Stimulated activated naive B cell treated with anti-CD40 and anti-IgM and Interleukin-4, amounts not matched to agents 10 μg/mL and 1 μg/mL and 100 μg/mL, for 72 hours (primary cell): ENCODE data around the gene CTAGE9.
A peak's percentile ranks its signal among the peaks of the same experiment; 100 is the strongest.
"Not testable (repeated sequence)": the region's sequence is repeated elsewhere in the genome, so short reads cannot be mapped to it uniquely, and the experiment has no call there.

Experiments
- ATAC-seq, 2 donors: fragments of 150-1000 bp; cut with Tn5 transposase; replicated peaks; 2 replicates each; pipeline ENCODE4 v1.10.0; 2021; ENCODE audit warnings: moderate library complexity in 1 of 2
- DNase-seq: peaks from one replicate; pipeline ENCODE4 v3.0.0; 2021
- H3K27ac Mint-ChIP-seq: one replicate; pipeline ENCODE4 v1.8.0; 2022; ENCODE audit warnings: mild to moderate bottlenecking, mixed read lengths
- H3K27me3 Mint-ChIP-seq, 2 donors: one replicate each; pipeline ENCODE4 v1.8.0; 2022; ENCODE audit warnings: mixed read lengths in 2 of 2
- H3K36me3 Mint-ChIP-seq, 2 donors: one replicate each; pipeline ENCODE4 v1.8.0; 2022; ENCODE audit warnings: mixed read lengths in 2 of 2, mild to moderate bottlenecking in 1 of 2
- H3K4me1 Mint-ChIP-seq, 2 donors: one replicate each; pipeline ENCODE4 v1.8.0; 2022; ENCODE audit warnings: mixed read lengths in 2 of 2, mild to moderate bottlenecking in 1 of 2
- H3K4me3 Mint-ChIP-seq, 2 donors: one replicate each; pipeline ENCODE4 v1.8.0; 2022; ENCODE audit warnings: mild to moderate bottlenecking in 2 of 2, mixed read lengths in 2 of 2, moderate library complexity in 1 of 2
- H3K9me3 Mint-ChIP-seq, 2 donors: one replicate each; pipeline ENCODE4 v1.8.0; 2022; ENCODE audit warnings: mixed read lengths in 2 of 2, mild to moderate bottlenecking in 1 of 2

Gene CTAGE9, protein sequence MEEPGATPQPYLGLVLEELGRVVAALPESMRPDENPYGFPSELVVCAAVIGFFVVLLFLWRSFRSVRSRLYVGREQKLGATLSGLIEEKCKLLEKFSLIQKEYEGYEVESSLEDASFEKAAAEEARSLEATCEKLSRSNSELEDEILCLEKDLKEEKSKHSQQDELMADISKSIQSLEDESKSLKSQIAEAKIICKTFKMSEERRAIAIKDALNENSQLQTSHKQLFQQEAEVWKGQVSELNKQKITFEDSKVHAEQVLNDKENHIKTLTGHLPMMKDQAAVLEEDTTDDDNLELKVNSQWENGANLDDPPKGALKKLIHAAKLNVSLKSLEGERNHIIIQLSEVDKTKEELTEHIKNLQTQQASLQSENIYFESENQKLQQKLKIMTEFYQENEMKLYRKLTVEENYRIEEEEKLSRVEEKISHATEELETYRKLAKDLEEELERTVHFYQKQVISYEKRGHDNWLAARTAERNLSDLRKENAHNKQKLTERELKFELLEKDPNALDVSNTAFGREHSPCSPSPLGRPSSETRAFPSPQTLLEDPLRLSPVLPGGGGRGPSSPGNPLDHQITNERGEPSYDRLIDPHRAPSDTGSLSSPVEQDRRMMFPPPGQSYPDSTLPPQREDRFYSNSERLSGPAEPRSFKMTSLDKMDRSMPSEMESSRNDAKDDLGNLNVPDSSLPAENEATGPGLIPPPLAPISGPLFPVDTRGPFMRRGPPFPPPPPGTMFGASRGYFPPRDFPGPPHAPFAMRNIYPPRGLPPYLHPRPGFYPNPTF

DNA sequence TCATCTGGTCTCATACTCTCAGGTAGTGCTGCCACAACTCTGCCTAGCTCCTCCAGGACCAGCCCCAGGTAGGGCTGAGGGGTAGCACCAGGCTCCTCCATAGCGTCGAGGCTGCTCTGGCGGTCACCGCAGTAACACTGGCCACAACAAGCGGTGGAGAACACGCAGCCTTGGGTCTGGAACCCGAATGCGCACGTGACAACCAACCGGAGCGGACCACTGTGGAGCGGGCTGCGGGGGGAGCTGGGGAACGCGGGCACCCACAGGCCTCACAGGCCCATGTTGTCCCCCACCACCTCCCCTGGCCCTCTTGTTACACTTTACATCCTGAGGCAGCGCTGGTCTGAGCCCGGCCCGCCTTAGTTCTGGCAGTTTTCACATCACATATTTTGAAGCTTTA, at the start of gene CTAGE9:
Gene CTAGE9 (minus strand): TSS at position 101 of the 400 bp plus-strand sequence. CDS start 0 bp downstream, at position 101.
- H3K27ac Mint-ChIP-seq, H3K36me3 Mint-ChIP-seq, H3K4me3 Mint-ChIP-seq, H3K27me3 Mint-ChIP-seq, H3K4me1 Mint-ChIP-seq, DNase-seq, ATAC-seq, H3K9me3 Mint-ChIP-seq: not testable (repeated sequence)

DNA sequence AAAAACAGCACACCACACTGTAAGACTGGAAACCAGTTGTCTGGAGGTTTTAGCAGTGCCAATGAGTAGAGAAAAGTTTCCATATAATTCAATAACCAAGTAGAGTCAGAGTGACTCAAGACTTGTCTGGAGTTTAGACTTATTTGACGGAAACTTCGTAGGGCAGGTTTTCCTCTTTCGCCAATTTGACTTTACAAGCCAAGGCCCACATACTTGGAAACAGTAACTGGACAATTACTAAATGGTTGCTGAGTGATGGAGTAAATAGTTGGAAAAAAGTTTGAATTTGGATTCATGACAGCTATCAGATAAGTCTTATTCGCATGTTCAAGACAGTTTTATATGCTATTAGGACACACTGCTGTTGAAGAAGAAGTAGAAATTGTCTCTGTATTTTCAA, 48.1 kb upstream of the CTAGE9 start:
- Mint-ChIP-seq H3K27ac (no peak overlapping the region), H3K36me3 (no peaks in the 10 kb centered on the region), H3K27me3 (peaks cover 22 to 42% of the 10 kb centered on the region in 2 donors), H3K4me1 (peaks cover 5 to 13% of the 10 kb centered on the region in 2 donors), H3K4me3 (no peak overlapping the region), H3K9me3 (no peaks in the 10 kb centered on the region)
- DNase-seq = no peak
- no peak for ATAC-seq

DNA sequence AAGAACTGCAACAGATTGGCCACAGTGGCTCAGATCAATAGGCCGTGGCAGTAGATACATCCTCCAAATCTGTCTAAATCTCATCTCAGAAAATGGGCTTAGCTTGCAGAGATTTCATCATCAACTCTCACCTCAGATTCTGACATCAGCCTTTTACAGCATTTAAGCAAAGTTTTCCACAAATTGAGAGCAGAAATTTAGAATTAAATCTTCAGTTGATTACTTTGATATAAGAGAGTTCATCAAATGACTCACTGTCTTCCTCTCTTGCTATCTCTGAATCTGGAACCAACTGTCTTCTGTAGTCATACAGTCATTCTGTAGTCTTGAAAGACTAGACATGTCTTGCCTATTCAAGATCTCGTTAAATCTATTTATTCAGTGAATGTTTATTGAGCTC, 45.2 kb upstream of the CTAGE9 start:
- Mint-ChIP-seq H3K4me3 (no peak overlapping the region), H3K27ac (no peak overlapping the region), H3K9me3 (peaks cover 0 to 2% of the 10 kb centered on the region in 2 donors), H3K27me3 (peaks cover 26 to 33% of the 10 kb centered on the region in 2 donors), H3K4me1 (peaks cover 3 to 13% of the 10 kb centered on the region in 2 donors), H3K36me3 (no peaks in the 10 kb centered on the region)
- DNase-seq (no peak), ATAC-seq (no peak)

GRCh38 chr6:131755597-131755996, 44.8 kb upstream of the CTAGE9 start:
- Mint-ChIP-seq H3K27me3 (peaks cover 26 to 33% of the 10 kb centered on the region in 2 donors), H3K9me3 (peaks cover 0 to 2% of the 10 kb centered on the region in 2 donors), H3K4me3 (no peak overlapping the region), H3K36me3 (no peaks in the 10 kb centered on the region), H3K4me1 (peaks cover 3 to 13% of the 10 kb centered on the region in 2 donors), H3K27ac (no peak overlapping the region)
- DNase-seq = no peak
- ATAC-seq = no peak

- H3K27me3 Mint-ChIP-seq = peaks cover 24 to 33% of the 10 kb centered on the region in 2 donors
- H3K4me1 Mint-ChIP-seq = peaks cover 3 to 13% of the 10 kb centered on the region in 2 donors
- ATAC-seq = no peak
- DNase-seq = no peak
- peaks cover 0 to 2% of the 10 kb centered on the region in 2 donors for H3K9me3 Mint-ChIP-seq
- H3K4me3 Mint-ChIP-seq = no peak overlapping the region
- H3K27ac Mint-ChIP-seq = no peak overlapping the region
- no peaks in the 10 kb centered on the region for H3K36me3 Mint-ChIP-seq
Observed at GRCh38 chr6:131754715-131755567, 44.1 kb upstream of the CTAGE9 start.

GRCh38 chr6:131754088-131754487, 43.3 kb upstream of the CTAGE9 start:
- Mint-ChIP-seq H3K4me1 (peaks cover 3 to 13% of the 10 kb centered on the region in 2 donors), H3K36me3 (no peaks in the 10 kb centered on the region), H3K27ac (no peak overlapping the region), H3K27me3 (peaks cover 21 to 33% of the 10 kb centered on the region in 2 donors), H3K4me3 (no peak overlapping the region), H3K9me3 (peaks cover 0 to 2% of the 10 kb centered on the region in 2 donors)
- DNase-seq (no peak), ATAC-seq (no peak)

GRCh38 chr6:131751012-131751715, 40.3 kb upstream of the CTAGE9 start:
- H3K36me3 Mint-ChIP-seq, H3K4me3 Mint-ChIP-seq, H3K27ac Mint-ChIP-seq: not testable (repeated sequence)

GRCh38 chr6:131749023-131749422, 38.2 kb upstream of the CTAGE9 start:
- peaks cover 4 to 5% of the 10 kb centered on the region in 2 donors for H3K27me3 Mint-ChIP-seq
- no peak overlapping the region for H3K27ac Mint-ChIP-seq
- H3K9me3 Mint-ChIP-seq = peaks cover 0 to 2% of the 10 kb centered on the region in 2 donors
- H3K4me3 Mint-ChIP-seq = no peak overlapping the region
- no peaks in the 10 kb centered on the region for H3K4me1 Mint-ChIP-seq
- H3K36me3 Mint-ChIP-seq = no peaks in the 10 kb centered on the region
- DNase-seq (no peak), ATAC-seq (no peak)

More at GRCh38 chr6:131751012-131751715, 40.3 kb upstream of the CTAGE9 start:
- not testable (repeated sequence) for DNase-seq, ATAC-seq, H3K9me3 Mint-ChIP-seq
- peaks cover 3 to 13% of the 10 kb centered on the region in 2 donors for H3K4me1 Mint-ChIP-seq
- H3K27me3 Mint-ChIP-seq = peaks cover 12 to 24% of the 10 kb centered on the region in 2 donors

DNA sequence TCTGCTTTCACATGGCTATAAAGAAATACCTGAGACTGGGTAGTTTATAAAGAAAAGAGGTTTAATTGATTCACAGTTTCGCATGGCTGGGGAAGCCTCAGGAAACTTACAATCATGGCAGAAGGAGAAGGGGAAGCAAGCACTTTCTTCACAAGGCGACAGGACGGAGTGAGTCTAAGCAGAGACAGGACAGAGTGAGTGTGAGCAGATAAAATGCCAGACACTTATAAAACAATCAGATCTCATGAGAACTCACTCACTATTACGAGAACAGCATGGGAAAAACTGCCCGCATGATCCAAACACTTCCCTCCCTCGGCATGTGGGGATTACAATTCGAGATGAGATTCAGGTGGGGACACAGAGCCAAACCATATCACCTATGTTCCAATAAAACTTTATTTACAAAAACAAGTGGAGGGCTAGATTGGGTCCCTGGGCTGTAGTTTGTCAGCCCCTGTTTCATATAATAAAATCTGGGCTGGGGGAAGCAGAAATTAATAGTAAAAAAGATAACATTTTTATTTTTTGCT, 37.1 kb upstream of the CTAGE9 start:
- no peaks in the 10 kb centered on the region for H3K4me1 Mint-ChIP-seq
- DNase-seq (no peak), ATAC-seq (no peak)
- H3K9me3 Mint-ChIP-seq = no peaks in the 10 kb centered on the region
- H3K36me3 Mint-ChIP-seq = peaks cover 0 to 1% of the 10 kb centered on the region in 2 donors
- H3K4me3 Mint-ChIP-seq = no peak overlapping the region
- peaks cover under 1 to 3% of the 10 kb centered on the region in 2 donors for H3K27me3 Mint-ChIP-seq
- H3K27ac Mint-ChIP-seq = no peak overlapping the region

DNA sequence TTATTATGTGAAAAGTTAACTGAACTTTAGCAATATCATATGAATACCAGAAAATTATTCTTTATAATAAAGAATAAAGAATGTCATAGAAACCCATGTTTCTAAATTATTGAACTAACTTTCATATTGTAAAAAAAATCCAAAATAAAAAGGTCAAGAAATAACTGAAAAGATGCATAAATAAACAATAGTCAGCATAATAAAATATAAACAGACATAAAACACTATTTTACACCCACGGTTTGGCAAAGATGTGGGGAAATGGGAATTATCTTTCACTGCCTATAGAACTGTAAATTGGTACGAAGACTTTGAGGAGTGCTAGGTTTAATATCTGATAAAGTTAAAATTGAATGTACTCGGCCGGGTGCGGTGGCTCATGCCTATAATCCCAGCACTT, 34.7 kb upstream of the CTAGE9 start:
- no peak overlapping the region for H3K4me3 Mint-ChIP-seq
- peaks cover 0 to 2% of the 10 kb centered on the region in 2 donors for H3K9me3 Mint-ChIP-seq
- DNase-seq = no peak
- ATAC-seq = no peak
- peaks cover 7 to 16% of the 10 kb centered on the region in 2 donors for H3K4me1 Mint-ChIP-seq
- no peak overlapping the region for H3K27ac Mint-ChIP-seq
- H3K36me3 Mint-ChIP-seq = peaks cover 0 to 4% of the 10 kb centered on the region in 2 donors
- peaks cover 0 to 6% of the 10 kb centered on the region in 2 donors for H3K27me3 Mint-ChIP-seq

GRCh38 chr6:131744432-131745287, 33.8 kb upstream of the CTAGE9 start:
- ATAC-seq = no peak
- DNase-seq = no peak
- Mint-ChIP-seq H3K4me3 (no peak overlapping the region), H3K4me1 (peaks cover 7 to 16% of the 10 kb centered on the region in 2 donors), H3K36me3 (peaks cover 0 to 4% of the 10 kb centered on the region in 2 donors), H3K27ac (no peak overlapping the region), H3K9me3 (peaks cover 0 to 2% of the 10 kb centered on the region in 2 donors), H3K27me3 (peaks cover 0 to 6% of the 10 kb centered on the region in 2 donors)

DNA sequence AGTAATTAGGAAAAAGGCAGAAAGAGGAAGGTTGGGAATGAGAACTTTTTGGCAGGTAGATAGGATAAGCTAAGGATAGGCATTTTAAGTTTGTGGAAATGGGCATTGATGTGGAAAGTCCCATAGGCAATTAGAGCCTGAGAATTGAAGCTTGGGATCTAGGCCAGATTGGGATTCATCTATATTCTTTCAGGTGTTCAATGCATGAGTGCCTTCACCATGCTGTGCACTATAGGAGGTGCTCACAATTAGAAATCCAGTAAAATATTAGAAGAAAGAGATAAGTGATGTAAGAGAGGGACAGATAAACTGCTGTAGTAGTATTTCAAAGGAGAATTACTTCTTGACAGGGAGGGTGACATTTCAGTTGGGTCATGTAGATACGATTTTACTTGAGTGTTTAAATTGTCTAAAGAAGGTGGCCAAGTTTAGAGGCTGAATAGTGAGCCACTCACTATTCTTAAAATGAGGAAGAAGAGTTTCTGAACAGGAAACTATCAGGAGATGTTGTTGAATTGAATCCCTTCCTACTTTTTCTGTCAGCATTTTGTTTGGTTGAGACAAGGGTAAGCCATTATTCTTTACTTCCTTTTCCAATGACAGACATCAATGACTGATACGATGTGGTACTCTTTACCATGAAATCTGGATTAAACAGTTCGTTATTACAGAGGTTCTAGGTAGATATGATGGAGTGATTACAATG, 31.0 kb upstream of the CTAGE9 start:
- Mint-ChIP-seq H3K4me1 (peaks cover 7 to 16% of the 10 kb centered on the region in 2 donors), H3K9me3 (peaks cover 0 to 2% of the 10 kb centered on the region in 2 donors), H3K4me3 (no peak overlapping the region), H3K27me3 (peaks cover 0 to 6% of the 10 kb centered on the region in 2 donors), H3K27ac (peak overlapping the region; percentile 33), H3K36me3 (peaks cover 0 to 5% of the 10 kb centered on the region in 2 donors)
- DNase-seq = no peak
- ATAC-seq = no peak
